ENCODE results near the gene BTBD9.
A peak's percentile ranks its signal among the peaks of the same experiment; 100 is the strongest.
"Not testable (repeated sequence)": the region's sequence is repeated elsewhere in the genome, so short reads cannot be mapped to it uniquely, and the experiment has no call there.

The BTBD9 gene

GRCh38 chr6:38476141-38476540, 163.6 kb downstream of the BTBD9 start:
- no peak for DNase-seq

GRCh38 chr6:38470548-38470947, 169.2 kb downstream of the BTBD9 start:
- no peak for DNase-seq

GRCh38 chr6:38467566-38467965, 172.2 kb downstream of the BTBD9 start:
- no peak for DNase-seq

- DNase-seq, result no peak
These were observed 179.5 kb downstream of the BTBD9 start for GRCh38 chr6:38460186-38460585.

- DNase-seq, result no peak
These were observed 180.4 kb downstream of the BTBD9 start for GRCh38 chr6:38459291-38459690.

- DNase-seq, result no peak
These were observed 185.9 kb downstream of the BTBD9 start for GRCh38 chr6:38453861-38454260.

- no peak for DNase-seq
These were observed 186.7 kb downstream of the BTBD9 start for GRCh38 chr6:38452816-38453660.

GRCh38 chr6:38450717-38451116, 189.0 kb downstream of the BTBD9 start:
- DNase-seq, result no peak

- DNase-seq, result no peak
These were observed 193.8 kb downstream of the BTBD9 start for GRCh38 chr6:38445925-38446324.

- DNase-seq, result no peak
These were observed 194.4 kb downstream of the BTBD9 start for GRCh38 chr6:38445336-38445735.

GRCh38 chr6:38443352-38444144, 196.2 kb downstream of the BTBD9 start:
- DNase-seq, result no peak

- no peak for DNase-seq
These were observed 201.6 kb downstream of the BTBD9 start for GRCh38 chr6:38438097-38438496.

- peak; percentile 18 for DNase-seq
These were observed 202.8 kb downstream of the BTBD9 start for GRCh38 chr6:38436726-38437465.

GRCh38 chr6:38435330-38435729, 204.4 kb downstream of the BTBD9 start:
- no peak for DNase-seq

GRCh38 chr6:38434051-38434450, 205.7 kb downstream of the BTBD9 start:
- DNase-seq, result no peak

- DNase-seq, result no peak
These were observed 207.2 kb downstream of the BTBD9 start for GRCh38 chr6:38432479-38432878.

- no peak for DNase-seq
These were observed 207.7 kb downstream of the BTBD9 start for GRCh38 chr6:38432079-38432478.

GRCh38 chr6:38429546-38429945, 210.2 kb downstream of the BTBD9 start:
- no peak for DNase-seq

GRCh38 chr6:38427492-38428210, 212.1 kb downstream of the BTBD9 start:
- DNase-seq, result no peak

GRCh38 chr6:38425788-38426488, 213.8 kb downstream of the BTBD9 start:
- not testable (repeated sequence) for DNase-seq

- no peak for DNase-seq
These were observed 216.0 kb downstream of the BTBD9 start for GRCh38 chr6:38423746-38424145.

GRCh38 chr6:38420207-38420606, 219.5 kb downstream of the BTBD9 start:
- no peak for DNase-seq
